ENCODE results near the gene CRLF2. TPM values are rescaled to one million over a fixed set of nuclear protein-coding genes. Genes with fewer than 3 reads are reported as not detected.
"Not testable (repeated sequence)": the region's sequence is repeated elsewhere in the genome, so short reads cannot be mapped to it uniquely, and the experiment has no call there.

The CRLF2 gene
- total RNA-seq, 6 experiments from 2014 or later = 0.15 to 0.16 TPM; not detected in 4

- DNase-seq = no peak
- H3K4me1 Mint-ChIP-seq (ENCODE audit: low read depth) = 0 out of 2 replicates have a peak, but pooled peaks cover 1% of the 10 kb centered on the region
- no peak overlapping the region for H3K4me3 Mint-ChIP-seq
- H3K36me3 Mint-ChIP-seq (ENCODE audit: low read depth) = no peaks in the 10 kb centered on the region
- H3K27me3 Mint-ChIP-seq (ENCODE audit: insufficient read depth) = peaks cover 1% of the 10 kb centered on the region
- no peaks in the 10 kb centered on the region; the same call in 1 of the 2 replicates for H3K9me3 Mint-ChIP-seq
- TF ChIP-seq CTCF (IDR thresholded peaks at IDR 0.05) = no peak
- H3K27ac Mint-ChIP-seq = no peak overlapping the region
Measured at GRCh38 chrX:1190596-1191145, 21.8 kb downstream of the CRLF2 start.

GRCh38 chrX:1185561-1185960 lies 26.9 kb downstream of the CRLF2 start:
- no peak for TF ChIP-seq CTCF (IDR thresholded peaks at IDR 0.05)
- no peak for DNase-seq
- Mint-ChIP-seq H3K27me3 (ENCODE audit: insufficient read depth) (peaks cover 6% of the 10 kb centered on the region), H3K4me3 (no peak overlapping the region), H3K4me1 (ENCODE audit: low read depth) (peaks cover 10% of the 10 kb centered on the region; the same call in 1 of the 2 replicates), H3K27ac (no peak overlapping the region), H3K36me3 (ENCODE audit: low read depth) (no peaks in the 10 kb centered on the region), H3K9me3 (no peaks in the 10 kb centered on the region)

GRCh38 chrX:1182211-1182610 lies 30.2 kb downstream of the CRLF2 start:
- H3K4me3 Mint-ChIP-seq = no peak overlapping the region
- no peak for DNase-seq

GRCh38 chrX:1181661-1182060 lies 30.8 kb downstream of the CRLF2 start:
- DNase-seq; H3K27ac Mint-ChIP-seq; H3K27me3 Mint-ChIP-seq (ENCODE audit: insufficient read depth); H3K4me3 Mint-ChIP-seq; H3K36me3 Mint-ChIP-seq (ENCODE audit: low read depth); H3K9me3 Mint-ChIP-seq: not testable (repeated sequence)
- peaks cover 18% of the 10 kb centered on the region for H3K4me1 Mint-ChIP-seq (ENCODE audit: low read depth)

More at GRCh38 chrX:1182211-1182610, 30.2 kb downstream of the CRLF2 start:
- peaks cover 6% of the 10 kb centered on the region for H3K27me3 Mint-ChIP-seq (ENCODE audit: insufficient read depth)
- H3K4me1 Mint-ChIP-seq (ENCODE audit: low read depth) = peaks cover 18% of the 10 kb centered on the region
- no peak overlapping the region for H3K27ac Mint-ChIP-seq
- H3K36me3 Mint-ChIP-seq (ENCODE audit: low read depth) = no peaks in the 10 kb centered on the region
- TF ChIP-seq CTCF (IDR thresholded peaks at IDR 0.05) = no peak
- H3K9me3 Mint-ChIP-seq = no peaks in the 10 kb centered on the region

GRCh38 chrX:1181170-1181569 lies 31.3 kb downstream of the CRLF2 start:
- H3K9me3 Mint-ChIP-seq = no peaks in the 10 kb centered on the region
- H3K27ac Mint-ChIP-seq = no peak overlapping the region
- TF ChIP-seq CTCF (IDR thresholded peaks at IDR 0.05) = no peak
- H3K4me1 Mint-ChIP-seq (ENCODE audit: low read depth) = peaks cover 18% of the 10 kb centered on the region
- no peaks in the 10 kb centered on the region for H3K36me3 Mint-ChIP-seq (ENCODE audit: low read depth)
- H3K4me3 Mint-ChIP-seq = no peak overlapping the region
- DNase-seq = no peak
- H3K27me3 Mint-ChIP-seq (ENCODE audit: insufficient read depth) = peaks cover 5% of the 10 kb centered on the region

- Mint-ChIP-seq H3K4me3 (peak overlapping the region; percentile 81), H3K27me3 (ENCODE audit: insufficient read depth) (peaks cover 4% of the 10 kb centered on the region), H3K4me1 (ENCODE audit: low read depth) (peaks cover 8% of the 10 kb centered on the region), H3K36me3 (ENCODE audit: low read depth) (no peaks in the 10 kb centered on the region), H3K9me3 (no peaks in the 10 kb centered on the region), H3K27ac (no peak overlapping the region)
- peak; percentile 68 for DNase-seq
- no peak for TF ChIP-seq CTCF (IDR thresholded peaks at IDR 0.05)
Measured at GRCh38 chrX:1178580-1179057, 33.8 kb downstream of the CRLF2 start.

GRCh38 chrX:1176531-1177320 lies 35.7 kb downstream of the CRLF2 start:
- not testable (repeated sequence) for H3K27ac Mint-ChIP-seq; H3K36me3 Mint-ChIP-seq (ENCODE audit: low read depth); H3K4me1 Mint-ChIP-seq (ENCODE audit: low read depth); DNase-seq; H3K9me3 Mint-ChIP-seq
- Mint-ChIP-seq H3K4me3 (peak overlapping the region; percentile 54; the same call in 1 of the 2 replicates), H3K27me3 (ENCODE audit: insufficient read depth) (peaks cover 15% of the 10 kb centered on the region)

- H3K27me3 Mint-ChIP-seq (ENCODE audit: insufficient read depth) = peaks cover 30% of the 10 kb centered on the region
- H3K4me3 Mint-ChIP-seq; H3K4me1 Mint-ChIP-seq (ENCODE audit: low read depth); H3K9me3 Mint-ChIP-seq; H3K36me3 Mint-ChIP-seq (ENCODE audit: low read depth); H3K27ac Mint-ChIP-seq; DNase-seq: not testable (repeated sequence)
Measured at GRCh38 chrX:1174609-1175545, 37.6 kb downstream of the CRLF2 start.

All from HFFc6 (cell line).